ACC112 (cell line): ENCODE data around the gene PLXNB1.
A peak's percentile ranks its signal among the peaks of the same experiment; 100 is the strongest.
"Not testable (repeated sequence)": the region's sequence is repeated elsewhere in the genome, so short reads cannot be mapped to it uniquely, and the experiment has no call there.

Experiments
- H2AFZ ChIP-seq: fragments of 200-600 bp; sonication (generic); one replicate; pipeline ENCODE4 v1.6.0; 2017; ENCODE audit warnings: antibody characterized with exemption, low read length; ENCODE audit not compliant: unreplicated experiment
- H3K27ac ChIP-seq: fragments of 200-600 bp; sonication (generic); 2 replicates; pipeline ENCODE4 v1.5.1; 2014; ENCODE audit warnings: low read depth, mild to moderate bottlenecking, antibody characterized with exemption, low read length, moderate library complexity
- H3K27me3 ChIP-seq: fragments of 200-600 bp; sonication (generic); 2 replicates; pipeline ENCODE4 v1.6.1; 2014; ENCODE audit warnings: mild to moderate bottlenecking, antibody characterized with exemption, low read length, moderate library complexity, mixed read lengths; ENCODE audit not compliant: insufficient read depth
- H3K36me3 ChIP-seq: fragments of 200-600 bp; sonication (generic); 2 replicates; pipeline ENCODE4 v1.6.1; 2016; ENCODE audit warnings: mild to moderate bottlenecking, antibody characterized with exemption, low read length, moderate library complexity, mixed read lengths; ENCODE audit not compliant: insufficient read depth
- H3K4me1 ChIP-seq: fragments of 200-600 bp; sonication (generic); one replicate; pipeline ENCODE4 v1.6.1; 2016; ENCODE audit warnings: low read length, mixed read lengths; ENCODE audit not compliant: insufficient read depth, unreplicated experiment, control insufficient read depth
- H3K4me3 ChIP-seq: fragments of 200-600 bp; sonication (generic); 2 replicates; pipeline ENCODE4 v1.5.1; 2014; ENCODE audit warnings: mild to moderate bottlenecking, low read depth, low read length
- H3K79me2 ChIP-seq: fragments of 200-600 bp; sonication (generic); one replicate; pipeline ENCODE4 v1.6.0; 2016; ENCODE audit warnings: low read length; ENCODE audit not compliant: control insufficient read depth, unreplicated experiment, insufficient read depth

The PLXNB1 gene, protein sequence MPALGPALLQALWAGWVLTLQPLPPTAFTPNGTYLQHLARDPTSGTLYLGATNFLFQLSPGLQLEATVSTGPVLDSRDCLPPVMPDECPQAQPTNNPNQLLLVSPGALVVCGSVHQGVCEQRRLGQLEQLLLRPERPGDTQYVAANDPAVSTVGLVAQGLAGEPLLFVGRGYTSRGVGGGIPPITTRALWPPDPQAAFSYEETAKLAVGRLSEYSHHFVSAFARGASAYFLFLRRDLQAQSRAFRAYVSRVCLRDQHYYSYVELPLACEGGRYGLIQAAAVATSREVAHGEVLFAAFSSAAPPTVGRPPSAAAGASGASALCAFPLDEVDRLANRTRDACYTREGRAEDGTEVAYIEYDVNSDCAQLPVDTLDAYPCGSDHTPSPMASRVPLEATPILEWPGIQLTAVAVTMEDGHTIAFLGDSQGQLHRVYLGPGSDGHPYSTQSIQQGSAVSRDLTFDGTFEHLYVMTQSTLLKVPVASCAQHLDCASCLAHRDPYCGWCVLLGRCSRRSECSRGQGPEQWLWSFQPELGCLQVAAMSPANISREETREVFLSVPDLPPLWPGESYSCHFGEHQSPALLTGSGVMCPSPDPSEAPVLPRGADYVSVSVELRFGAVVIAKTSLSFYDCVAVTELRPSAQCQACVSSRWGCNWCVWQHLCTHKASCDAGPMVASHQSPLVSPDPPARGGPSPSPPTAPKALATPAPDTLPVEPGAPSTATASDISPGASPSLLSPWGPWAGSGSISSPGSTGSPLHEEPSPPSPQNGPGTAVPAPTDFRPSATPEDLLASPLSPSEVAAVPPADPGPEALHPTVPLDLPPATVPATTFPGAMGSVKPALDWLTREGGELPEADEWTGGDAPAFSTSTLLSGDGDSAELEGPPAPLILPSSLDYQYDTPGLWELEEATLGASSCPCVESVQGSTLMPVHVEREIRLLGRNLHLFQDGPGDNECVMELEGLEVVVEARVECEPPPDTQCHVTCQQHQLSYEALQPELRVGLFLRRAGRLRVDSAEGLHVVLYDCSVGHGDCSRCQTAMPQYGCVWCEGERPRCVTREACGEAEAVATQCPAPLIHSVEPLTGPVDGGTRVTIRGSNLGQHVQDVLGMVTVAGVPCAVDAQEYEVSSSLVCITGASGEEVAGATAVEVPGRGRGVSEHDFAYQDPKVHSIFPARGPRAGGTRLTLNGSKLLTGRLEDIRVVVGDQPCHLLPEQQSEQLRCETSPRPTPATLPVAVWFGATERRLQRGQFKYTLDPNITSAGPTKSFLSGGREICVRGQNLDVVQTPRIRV (N-terminal part only)

DNA sequence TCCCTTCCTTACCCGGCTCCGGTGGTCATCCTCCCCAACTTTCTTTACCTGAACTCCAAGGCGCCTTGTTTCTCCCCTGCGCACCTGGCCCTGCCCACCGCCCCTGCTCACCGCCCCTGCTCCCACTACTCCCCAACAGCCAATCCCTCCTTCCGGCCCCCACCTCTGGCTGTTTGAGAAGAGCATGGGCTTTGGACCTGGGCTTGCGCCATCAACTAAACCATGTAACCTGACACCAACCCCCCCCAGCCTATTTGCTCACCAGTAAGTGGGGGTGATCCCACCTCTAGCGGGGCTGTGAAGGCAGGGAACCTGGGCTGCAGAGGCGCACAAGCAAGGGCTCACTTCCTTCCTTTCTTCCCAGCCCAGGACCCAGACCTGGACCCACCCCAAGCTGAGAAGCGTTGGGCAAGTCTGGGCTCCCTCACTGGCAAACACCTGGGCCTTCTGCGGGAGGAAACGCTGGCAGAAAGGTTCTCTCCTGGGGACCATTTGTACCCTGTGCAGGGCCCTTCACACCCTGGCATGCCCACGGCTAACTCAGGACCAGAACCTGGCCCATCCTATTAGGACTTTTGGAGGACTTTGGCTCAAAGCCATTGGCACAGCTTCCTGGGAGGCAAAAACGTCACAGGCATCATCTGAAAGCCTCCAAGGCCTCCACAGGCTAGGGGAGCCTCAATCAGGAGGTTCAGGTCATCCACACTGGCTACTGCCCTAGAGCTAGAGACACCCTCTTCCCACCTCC lies at the start of gene PLXNB1:
Gene PLXNB1, minus strand, starts transcription at position 127 of the 748 bp plus-strand sequence. CDS start 5,475 bp downstream, outside the sequence.
- H3K27me3 ChIP-seq, result no peaks in the 10 kb centered on the region
- no peak within 1 kb of the TSS for H3K27ac ChIP-seq
- peak within 1 kb of the TSS; percentile 85 for H3K4me3 ChIP-seq
- peaks cover 42% of the 10 kb centered on the region for H3K4me1 ChIP-seq
- no peaks in the 10 kb centered on the region for H3K79me2 ChIP-seq
- H3K36me3 ChIP-seq, result peaks cover 12% of the 10 kb centered on the region; the same call in 1 of the 2 replicates
- H2AFZ ChIP-seq, result peak within 1 kb of the TSS; percentile 6

DNA sequence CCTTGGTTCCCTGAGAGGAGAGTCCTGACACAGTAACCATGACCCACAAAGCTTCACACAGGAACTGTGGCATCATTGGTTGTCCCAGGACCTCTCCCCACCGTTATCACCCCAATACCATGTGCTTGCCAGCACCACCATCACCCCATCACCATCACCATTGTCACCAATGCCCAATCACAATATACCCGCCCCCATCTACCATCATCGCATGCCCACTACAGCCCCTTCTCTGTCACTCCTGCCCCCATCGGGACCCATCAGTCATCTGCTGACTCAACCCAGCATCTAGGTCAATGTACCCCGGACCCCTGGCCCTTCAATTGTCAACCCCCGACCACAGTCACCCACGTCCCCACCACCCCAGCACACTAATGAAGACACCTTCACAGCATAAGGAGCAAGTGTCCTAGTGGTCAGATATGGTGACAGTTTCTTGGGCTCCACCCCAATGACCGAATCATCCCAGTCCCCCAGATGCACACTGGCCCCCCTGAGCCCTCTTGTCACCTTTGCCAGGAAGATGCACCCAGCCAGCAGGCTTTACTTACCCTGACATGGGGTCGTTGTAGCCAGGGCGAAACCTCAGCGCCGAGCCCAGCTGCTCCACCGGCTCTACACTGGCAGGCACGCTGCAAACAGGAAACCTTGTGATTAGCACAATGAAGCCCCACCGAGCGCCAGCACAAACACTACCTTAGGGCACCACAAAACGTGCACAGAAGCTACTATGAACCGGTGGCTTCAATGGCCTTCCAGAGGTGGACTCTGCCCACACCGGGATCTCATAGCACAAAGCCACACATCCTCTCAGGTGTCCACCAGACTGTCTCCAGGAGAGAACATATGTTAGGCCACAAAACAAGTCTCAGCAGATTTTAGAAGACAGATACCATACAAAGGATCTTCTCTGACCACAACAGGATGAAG lies 49.0 kb upstream of the PLXNB1 start:
- H3K36me3 ChIP-seq, result peaks cover 5% of the 10 kb centered on the region
- no peak overlapping the region for H3K4me3 ChIP-seq
- H3K27ac ChIP-seq, result no peak overlapping the region
- H3K79me2 ChIP-seq, result no peaks in the 10 kb centered on the region
- no peaks in the 10 kb centered on the region for H3K4me1 ChIP-seq
- H3K27me3 ChIP-seq, result no peaks in the 10 kb centered on the region
- H2AFZ ChIP-seq, result no peak overlapping the region

DNA sequence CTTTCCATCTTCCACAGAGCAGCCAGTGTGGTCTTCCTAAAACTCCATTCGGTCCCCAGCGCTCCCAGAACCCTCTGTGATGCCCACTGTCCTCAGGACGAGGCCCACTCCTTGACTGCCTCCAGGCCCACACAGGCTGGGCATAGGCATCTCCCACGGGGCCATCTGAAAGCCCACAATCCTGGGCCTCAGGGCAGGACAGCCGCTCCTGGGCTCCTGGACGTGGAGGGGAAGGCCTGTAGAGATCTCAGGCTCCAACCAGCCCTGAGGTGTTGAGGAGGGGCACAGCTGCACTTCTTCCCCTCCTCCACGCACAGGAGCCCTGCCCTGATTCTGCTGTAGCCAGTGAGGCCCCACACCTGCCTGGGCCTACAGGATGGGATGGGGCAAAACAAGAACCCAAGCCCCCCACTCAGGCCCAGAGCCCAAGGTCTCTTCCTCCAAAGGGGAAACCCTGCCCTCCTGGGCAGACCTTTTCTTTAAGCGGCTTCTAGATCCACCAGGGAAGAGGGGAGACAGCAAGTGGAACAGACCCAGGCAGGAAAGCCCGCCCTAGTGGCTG lies 48.2 kb upstream of the PLXNB1 start:
- no peak overlapping the region for H3K27ac ChIP-seq
- H3K4me3 ChIP-seq, result no peak overlapping the region

DNA sequence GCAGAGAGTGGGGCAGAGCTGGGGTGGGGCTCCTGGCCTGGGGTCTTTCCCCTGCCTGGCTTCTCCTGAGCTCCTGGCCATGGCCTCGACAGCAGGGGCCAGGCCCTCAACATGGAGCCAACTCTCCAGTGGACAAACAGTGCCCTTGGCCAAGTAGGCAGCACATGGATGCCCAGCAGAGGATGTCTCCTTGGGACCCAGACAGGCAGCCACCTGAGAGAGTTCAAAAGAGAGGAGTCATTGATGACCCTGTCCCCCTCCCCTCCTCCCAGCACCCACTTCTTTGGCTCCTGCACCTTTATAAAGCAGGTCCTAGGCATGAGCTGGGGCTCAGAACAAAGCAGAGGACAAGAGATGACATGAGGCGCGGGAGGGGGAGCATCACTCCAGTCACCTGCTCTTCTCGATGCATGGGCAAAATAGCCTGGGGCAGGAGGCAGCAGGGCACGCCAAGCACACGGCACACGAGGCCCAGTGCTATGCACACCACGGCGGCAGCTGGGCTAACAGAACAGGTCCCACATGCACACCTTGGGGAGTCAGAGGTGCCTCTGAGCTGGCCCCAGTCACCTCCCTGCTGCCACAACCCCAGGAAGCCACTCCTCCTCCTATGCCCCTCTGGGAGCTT lies 46.7 kb upstream of the PLXNB1 start:
- Histone ChIP-seq H3K4me3 (no peak overlapping the region), H3K4me1 (peaks cover 5% of the 10 kb centered on the region), H3K27ac (no peak overlapping the region), H2AFZ (no peak overlapping the region), H3K79me2 (peaks cover 13% of the 10 kb centered on the region), H3K27me3 (no peaks in the 10 kb centered on the region), H3K36me3 (peaks cover 5% of the 10 kb centered on the region)

More for the DNA sequence above, 48.2 kb upstream of the PLXNB1 start:
- peaks cover 5% of the 10 kb centered on the region for H3K36me3 ChIP-seq
- peaks cover 5% of the 10 kb centered on the region for H3K4me1 ChIP-seq
- H3K27me3 ChIP-seq, result no peaks in the 10 kb centered on the region
- H2AFZ ChIP-seq, result no peak overlapping the region
- H3K79me2 ChIP-seq, result no peaks in the 10 kb centered on the region

DNA sequence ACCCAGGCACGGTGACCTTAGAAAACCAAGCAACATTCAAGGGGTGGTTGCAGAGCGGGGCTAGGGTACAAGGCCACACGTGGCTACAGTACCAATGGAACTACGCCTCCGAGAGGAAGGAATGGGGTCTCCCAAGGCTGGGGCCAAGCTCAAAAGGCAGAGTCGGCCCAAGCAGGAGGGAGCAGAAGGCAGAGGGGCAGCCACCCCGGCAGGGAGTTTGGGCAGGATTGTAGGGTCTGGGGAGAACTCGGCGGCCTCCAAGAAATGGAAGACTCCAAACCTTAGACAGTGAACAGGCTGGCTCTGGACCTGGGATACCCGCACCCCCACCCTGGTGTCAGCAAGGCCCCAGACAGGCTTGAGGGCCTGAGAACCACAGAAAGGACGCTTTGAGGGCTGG lies 45.3 kb upstream of the PLXNB1 start:
- no peak overlapping the region for H2AFZ ChIP-seq
- no peak overlapping the region for H3K27ac ChIP-seq

DNA sequence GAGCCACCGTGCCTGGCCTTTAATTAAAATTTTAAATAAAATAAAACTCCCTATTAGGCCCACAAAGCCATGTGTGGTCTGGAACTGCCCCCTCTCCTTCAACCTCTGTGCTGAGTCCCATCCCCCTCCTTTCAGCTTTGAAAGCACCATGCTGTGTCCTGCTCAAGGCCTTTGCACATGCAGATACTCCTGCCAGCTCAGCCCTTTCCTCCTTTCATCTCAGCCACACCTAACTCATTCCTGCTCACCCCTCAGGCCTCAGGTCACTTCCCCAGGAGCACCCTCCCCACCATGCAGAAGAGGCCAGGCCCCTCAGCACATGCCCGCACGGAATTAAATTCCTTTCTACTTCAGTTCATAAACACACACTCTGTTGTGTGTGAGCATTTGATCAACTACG lies 44.7 kb upstream of the PLXNB1 start:
- peaks cover 33% of the 10 kb centered on the region for H3K79me2 ChIP-seq
- peaks cover 23% of the 10 kb centered on the region for H3K4me1 ChIP-seq
- H2AFZ ChIP-seq, result no peak overlapping the region
- no peaks in the 10 kb centered on the region for H3K27me3 ChIP-seq
- no peak overlapping the region for H3K27ac ChIP-seq
- no peaks in the 10 kb centered on the region for H3K36me3 ChIP-seq
- no peak overlapping the region for H3K4me3 ChIP-seq

More for the DNA sequence above, 45.3 kb upstream of the PLXNB1 start:
- no peak overlapping the region for H3K4me3 ChIP-seq
- H3K36me3 ChIP-seq, result peaks cover 2% of the 10 kb centered on the region
- H3K79me2 ChIP-seq, result peaks cover 27% of the 10 kb centered on the region
- peaks cover 17% of the 10 kb centered on the region for H3K4me1 ChIP-seq
- no peaks in the 10 kb centered on the region for H3K27me3 ChIP-seq

DNA sequence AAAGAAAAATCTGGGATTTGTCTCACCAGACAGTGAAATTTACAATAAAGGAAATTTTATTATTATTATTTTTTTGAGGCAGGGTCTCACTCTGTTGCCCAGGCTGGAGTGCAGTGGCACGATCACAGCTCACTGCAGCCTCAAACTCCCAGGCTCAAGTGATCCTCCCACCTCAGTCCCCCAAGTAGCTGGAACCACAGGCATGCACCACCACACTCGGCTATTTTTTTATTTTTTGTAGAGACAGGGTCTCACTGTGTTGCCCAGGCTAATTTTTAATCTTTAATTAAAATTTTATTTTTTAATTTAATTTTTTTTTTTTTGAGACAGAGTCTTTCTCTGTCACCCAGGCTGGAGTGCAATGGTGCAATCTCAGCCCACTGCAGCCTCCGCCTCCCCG lies 44.1 kb upstream of the PLXNB1 start:
- H3K36me3 ChIP-seq, H3K27me3 ChIP-seq, H3K4me3 ChIP-seq, H2AFZ ChIP-seq, H3K27ac ChIP-seq: not testable (repeated sequence)
- peaks cover 38% of the 10 kb centered on the region for H3K79me2 ChIP-seq
- H3K4me1 ChIP-seq, result peaks cover 27% of the 10 kb centered on the region

DNA sequence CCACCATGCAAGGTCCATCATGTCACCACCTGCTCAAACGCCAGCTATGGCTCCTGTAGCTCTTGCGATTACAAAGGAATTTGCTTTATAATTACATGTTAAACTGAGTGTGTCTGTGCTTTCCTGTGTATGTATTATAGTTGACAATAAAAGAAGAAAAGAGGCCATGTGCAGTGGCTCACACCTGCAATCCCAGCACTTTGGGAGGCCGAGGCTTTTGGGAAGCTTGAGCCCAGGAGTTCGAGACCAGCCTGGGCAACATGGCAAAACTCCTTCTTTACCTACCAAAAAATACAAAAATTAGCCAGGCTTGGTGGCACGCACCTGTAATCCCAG lies 43.7 kb upstream of the PLXNB1 start:
- Histone ChIP-seq H2AFZ (peak overlapping the region; percentile 10), H3K4me1 (peaks cover 32% of the 10 kb centered on the region), H3K4me3 (peak overlapping the region; percentile 20; the same call in 1 of the 2 replicates)

More for the DNA sequence above, 43.7 kb upstream of the PLXNB1 start:
- Histone ChIP-seq H3K36me3 (no peaks in the 10 kb centered on the region), H3K79me2 (peaks cover 43% of the 10 kb centered on the region), H3K27ac (peak overlapping the region; percentile 99), H3K27me3 (no peaks in the 10 kb centered on the region)
